H1 (cell line): ENCODE measurements around the gene CNDP2. TPM values are rescaled to one million over a fixed set of nuclear protein-coding genes. Genes with fewer than 3 reads are reported as not detected.

Experiments used
- RNF2 ChIP-seq: fragments of 200-900, 300-1000 bp; sonication (generic); IDR thresholded peaks from 2 replicates; pipeline ENCODE4 v1.7.1; 2016; ENCODE audit warnings: borderline replicate concordance, low read depth, mild to moderate bottlenecking, antibody characterized with exemption, low read length; ENCODE audit not compliant: poor library complexity, severe bottlenecking; ENCODE audit errors: missing control alignments
- polyA plus RNA-seq, 7 experiments: library from polyadenylated mRNA; depleted of rRNA in 3 of 7; stranded (reverse) in 5 of 7; unstranded in 2 of 7; fragments of >200 nt in 5 of 7; fragments of 200-250 nt in 2 of 7; gene quantifications; 1 replicate in 5 of 7; 2 replicates in 1 of 7; 4 replicates in 1 of 7; pipeline versions ENCODE4 v1.2.1 to v1.2.3, GENCODE V29; 2011 to 2013; ENCODE audit warnings: missing spikeins in 2 of 7, mixed read lengths in 2 of 7
- total RNA-seq: library from RNA; stranded (reverse); fragmentation: NEBNext Ultra II Directional; extraction: Animal tissue kit (Norgen Biotek cat#: 25700); gene quantifications from 2 replicates; pipeline ENCODE4 v1.2.1, GENCODE V29; 2021

Gene CNDP2
- total and polyA plus RNA-seq, 2 of the 8 experiments (the other 6 are each of a cell fraction or from before 2014, with no cell fraction given), result 71.8 to 243 TPM

DNA sequence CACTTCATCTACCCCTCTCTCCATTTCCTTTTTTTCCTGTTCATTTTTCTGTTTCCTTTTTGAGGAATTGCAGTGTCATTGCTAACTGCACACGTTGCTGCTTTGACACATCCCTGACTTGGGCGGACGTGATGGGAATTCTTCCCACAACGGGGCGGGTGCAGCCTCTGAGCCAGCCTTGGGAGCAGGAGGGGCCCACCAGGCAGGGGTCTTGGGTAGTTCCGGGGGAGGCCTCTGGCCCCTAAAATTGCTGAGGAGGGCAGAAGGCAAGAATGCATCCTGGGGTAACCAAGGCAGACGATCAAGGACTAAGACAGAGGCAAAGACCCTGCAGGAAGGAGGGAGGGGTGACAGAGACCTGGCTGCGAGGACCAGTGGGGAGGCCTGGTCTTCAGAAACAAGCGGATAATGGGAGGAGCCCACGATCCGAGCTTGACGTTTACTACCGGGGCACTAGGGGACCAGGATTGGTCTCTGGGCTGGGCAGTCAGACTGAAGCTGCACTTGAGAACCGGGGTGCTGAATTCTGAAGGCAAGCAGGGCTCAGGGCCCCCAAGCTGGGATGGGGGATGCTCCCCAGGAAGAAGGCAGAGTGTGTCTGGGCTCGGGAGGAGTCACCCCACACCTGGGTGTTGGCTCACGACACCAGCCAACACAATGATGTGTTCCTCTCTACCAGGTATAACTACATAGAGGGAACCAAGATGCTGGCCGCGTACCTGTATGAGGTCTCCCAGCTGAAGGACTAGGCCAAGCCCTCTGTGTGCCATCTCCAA is 23.3 kb downstream of the CNDP2 start (continued):
- TF ChIP-seq RNF2, result no peak
